PC-3 (cell line): ENCODE results near the gene MOAP1. TPM values are rescaled to one million over a fixed set of nuclear protein-coding genes. Genes with fewer than 3 reads are reported as not detected.
A peak's percentile ranks its signal among the peaks of the same experiment; 100 is the strongest.
"Not testable (repeated sequence)": the region's sequence is repeated elsewhere in the genome, so short reads cannot be mapped to it uniquely, and the experiment has no call there.

Experiments used
- ATAC-seq: fragments of 200-7000 bp; cut with Tn5 transposase; 2 replicates; pipeline ENCODE4 v1.9.1; 2020; ENCODE audit warnings: mild to moderate bottlenecking, moderate library complexity
- BruUV-seq: library from RNA; stranded (reverse); fragments of 400-500 nt; replicated peaks from 2 replicates; lab custom pipeline; 2021; lab: Mats Ljungman, UMichigan
- CTCF ChIA-PET: fragments of 300-600 bp; sonication (Branson Sonifier 250); formaldehyde crosslinking; loops from one replicate; lab custom pipeline; 2022; ENCODE audit warnings: antibody characterized with exemption; lab: Charles Lee
- POLR2A ChIA-PET: fragments of 300-600 bp; sonication (Branson Sonifier 250); formaldehyde crosslinking; loops from one replicate; lab custom pipeline; 2022; ENCODE audit warnings: antibody characterized with exemption; ENCODE audit not compliant: unreplicated experiment; lab: Charles Lee
- DNase-seq: peaks from one replicate; pipeline ENCODE4 v3.0.0-alpha.2; 2015
- H2AFZ ChIP-seq: fragments of 300-600 bp; sonication (generic); 2 replicates; pipeline ENCODE4 v1.6.0; 2016; ENCODE audit warnings: antibody characterized with exemption, low read length
- H3F3A ChIP-seq: fragments of 300-600 bp; sonication (generic); one replicate; pipeline ENCODE4 v1.6.0; 2017; ENCODE audit warnings: antibody characterized with exemption, low read length, control low read depth, mild to moderate bottlenecking; ENCODE audit not compliant: unreplicated experiment
- H3K27ac ChIP-seq: fragments of 300-600 bp; sonication (generic); 2 replicates; pipeline ENCODE4 v1.5.1; 2016; ENCODE audit warnings: mild to moderate bottlenecking, low read length
- H3K27me3 ChIP-seq: fragments of 300-600 bp; sonication (generic); 2 replicates; pipeline ENCODE4 v1.6.1; 2016; ENCODE audit warnings: low read length, mixed read lengths
- H3K36me3 ChIP-seq: fragments of 300-600 bp; sonication (generic); 2 replicates; pipeline ENCODE4 v1.6.1; 2016; ENCODE audit warnings: low read depth, mixed run types, low read length, mixed read lengths
- H3K4me1 ChIP-seq: fragments of 300-600 bp; sonication (generic); 2 replicates; pipeline ENCODE4 v1.5.1; 2016; ENCODE audit warnings: low read length; ENCODE audit not compliant: insufficient read depth
- H3K4me2 ChIP-seq: fragments of 300-600 bp; sonication (generic); 2 replicates; pipeline ENCODE4 v1.6.0; 2016; ENCODE audit warnings: low read length
- H3K4me3 ChIP-seq: fragments of 300-600 bp; sonication (generic); 2 replicates; pipeline ENCODE4 v1.5.1; 2016; ENCODE audit warnings: mild to moderate bottlenecking, low read length, mixed read lengths
- H3K79me2 ChIP-seq: fragments of 300-600 bp; sonication (generic); 2 replicates; pipeline ENCODE4 v1.6.1; 2017; ENCODE audit warnings: low read length, mixed read lengths
- H3K9ac ChIP-seq: fragments of 300-600 bp; sonication (generic); 2 replicates; pipeline ENCODE4 v1.6.0; 2016; ENCODE audit warnings: mild to moderate bottlenecking, low read length
- H3K9me2 ChIP-seq: fragments of 300-600 bp; sonication (generic); replicated peaks from 2 replicates; pipeline ENCODE4 v1.6.1; 2016; ENCODE audit warnings: mixed run types, low read length, mixed read lengths
- H3K9me3 ChIP-seq: fragments of 300-600 bp; sonication (generic); 2 replicates; pipeline ENCODE4 v1.6.1; 2016; ENCODE audit warnings: low read length, mixed read lengths
- H4K20me1 ChIP-seq: fragments of 300-600 bp; sonication (generic); 2 replicates; pipeline ENCODE4 v1.6.1; 2016; ENCODE audit warnings: low read length, mixed read lengths
- CTCF ChIP-seq: fragments of 300-600 bp; sonication (generic); conservative IDR thresholded peaks from 2 replicates; pipeline ENCODE4 v1.5.1; 2017; ENCODE audit warnings: antibody characterized with exemption, low read depth, mild to moderate bottlenecking, low read length
- EZH2 ChIP-seq: fragments of 300-600 bp; sonication (generic); IDR thresholded peaks from one replicate; pipeline ENCODE4 v1.6.1; 2017; ENCODE audit warnings: antibody characterized with exemption, mild to moderate bottlenecking, low read length; ENCODE audit not compliant: unreplicated experiment
- EZH2phosphoT487 ChIP-seq: fragments of 300-600 bp; sonication (generic); IDR thresholded peaks from 2 replicates; pipeline ENCODE4 v1.6.1; 2018; ENCODE audit warnings: mild to moderate bottlenecking, antibody characterized with exemption, low read length, borderline replicate concordance
- intact Hi-C: fragments of 100-400 bp; cut with micrococcal nuclease; formaldehyde crosslinking; loops from 2 replicates; pipeline ENCODE4 v1.9.0; 2023
- total RNA-seq: library from RNA; depleted of rRNA; stranded (reverse); fragments of >200 nt; gene quantifications from 2 replicates; pipeline ENCODE4 v1.2.3, GENCODE V29; 2014

MOAP1 gene
- total RNA-seq, 1 experiment from 2014 or later = 15.6 TPM

- H3K4me2 ChIP-seq, H3K4me3 ChIP-seq, H3K27ac ChIP-seq, H3K9me3 ChIP-seq, BruUV-seq, H3K9ac ChIP-seq, H3K79me2 ChIP-seq, DNase-seq, H3K27me3 ChIP-seq, intact Hi-C loops, H4K20me1 ChIP-seq, H3F3A ChIP-seq, ATAC-seq, H2AFZ ChIP-seq, CTCF ChIA-PET, POLR2A ChIA-PET, H3K9me2 ChIP-seq, H3K36me3 ChIP-seq: not testable (repeated sequence)
- H3K4me1 ChIP-seq = peaks cover 17% of the 10 kb centered on the region
Observed at GRCh38 chr14:93158349-93158748, 26.3 kb downstream of the MOAP1 start.

GRCh38 chr14:93156693-93157369 is 27.9 kb downstream of the MOAP1 start:
- Histone ChIP-seq H3K4me1 (peaks cover 17% of the 10 kb centered on the region), H3F3A (no peaks in the 10 kb centered on the region), H3K4me3 (no peak overlapping the region), H3K27me3 (no peaks in the 10 kb centered on the region), H3K9me3 (no peaks in the 10 kb centered on the region), H2AFZ (no peak overlapping the region), H3K79me2 (no peaks in the 10 kb centered on the region), H3K9me2 (no peaks in the 10 kb centered on the region), H3K27ac (peak overlapping the region; percentile 9; the same call in 1 of the 2 replicates), H3K9ac (no peak overlapping the region), H3K4me2 (no peak overlapping the region), H3K36me3 (no peaks in the 10 kb centered on the region), H4K20me1 (no peaks in the 10 kb centered on the region)
- no TSS peak for BruUV-seq
- DNase-seq (peak; percentile 39), ATAC-seq (no peak; the same call in 1 of the 2 replicates)
- ChIA-PET CTCF (no interaction called here), POLR2A (no interaction called here)
- TF ChIP-seq CTCF = no peak
- no peak for TF ChIP-seq EZH2phosphoT487
- TF ChIP-seq EZH2 = no peak
- intact Hi-C loops = no loop called here

GRCh38 chr14:93155667-93156066 is 29.0 kb downstream of the MOAP1 start:
- Histone ChIP-seq H3K9me3 (no peaks in the 10 kb centered on the region), H3K9ac (no peak overlapping the region), H2AFZ (no peak overlapping the region), H4K20me1 (no peaks in the 10 kb centered on the region), H3K4me2 (no peak overlapping the region), H3K27ac (peak overlapping the region; percentile 31; the same call in 1 of the 2 replicates), H3K27me3 (no peaks in the 10 kb centered on the region), H3K4me3 (no peak overlapping the region), H3K9me2 (no peaks in the 10 kb centered on the region), H3K36me3 (no peaks in the 10 kb centered on the region), H3K79me2 (no peaks in the 10 kb centered on the region), H3K4me1 (peaks cover 17% of the 10 kb centered on the region), H3F3A (no peaks in the 10 kb centered on the region)
- peak; percentile 42; the same call in 1 of the 2 replicates for ATAC-seq
- TF ChIP-seq CTCF (no peak), EZH2phosphoT487 (no peak), EZH2 (no peak)
- POLR2A ChIA-PET = no interaction called here
- CTCF ChIA-PET = interaction anchor here (0.6 kb wide), 1 partner anchor 187 kb away, joined by 5 read pairs; no protein-coding TSS in a partner anchor
- DNase-seq = peak; percentile 73
- BruUV-seq = no TSS peak
- intact Hi-C loops = no loop called here
